ENCODE results near the gene SUFU. TPM values are rescaled to one million over a fixed set of nuclear protein-coding genes. Genes with fewer than 3 reads are reported as not detected.
"Not testable (repeated sequence)": the region's sequence is repeated elsewhere in the genome, so short reads cannot be mapped to it uniquely, and the experiment has no call there.

Gene SUFU
- total and polyA plus RNA-seq, 2 experiments from 2014 or later: 2.8 to 5.6 TPM

DNA sequence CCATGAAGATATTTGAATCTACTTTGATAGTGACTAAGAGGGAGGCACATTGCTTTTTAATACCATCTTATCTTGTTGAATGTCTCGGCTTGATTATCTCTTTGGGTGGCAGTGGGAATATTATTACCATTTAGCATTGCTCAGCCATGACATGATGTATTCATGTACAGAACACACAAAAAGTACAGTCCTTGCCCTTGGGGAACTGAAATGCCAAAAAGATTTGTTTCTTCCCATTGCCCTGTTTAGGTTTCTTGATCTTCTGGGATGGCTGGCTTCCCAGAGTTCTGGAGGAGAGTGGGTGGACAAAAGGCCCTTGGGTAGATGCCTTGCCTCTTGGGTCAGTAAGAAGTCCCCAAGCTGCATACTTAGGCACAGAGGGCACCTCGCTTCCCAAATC lies 23.8 kb downstream of the SUFU start:
- no peaks in the 10 kb centered on the region for H3K9me2 ChIP-seq (ENCODE audit: insufficient read depth)
- H3K27me3 ChIP-seq (ENCODE audit: insufficient read depth): no peaks in the 10 kb centered on the region
- H2AFZ ChIP-seq: no peak overlapping the region
- no peaks in the 10 kb centered on the region; the same call in 1 of the 2 replicates for H4K20me1 ChIP-seq (replicated peaks; ENCODE audit: insufficient read depth)
- H3K27ac ChIP-seq (ENCODE audit: low read depth): no peak overlapping the region
- no peak overlapping the region for H3K27ac Mint-ChIP-seq
- H3K9me3 Mint-ChIP-seq: no peaks in the 10 kb centered on the region
- H3K36me3 ChIP-seq (ENCODE audit: insufficient read depth): no peaks in the 10 kb centered on the region
- no peaks in the 10 kb centered on the region for H3K4me1 ChIP-seq (ENCODE audit: insufficient read depth)
- H3F3A ChIP-seq (replicated peaks; ENCODE audit: low read depth): no peaks in the 10 kb centered on the region
- peaks cover 5% of the 10 kb centered on the region for H3K27me3 Mint-ChIP-seq (ENCODE audit: insufficient read depth, low read depth, poor library complexity)
- ATAC-seq (no peak), DNase-seq (ENCODE audit: low spot score) (no peak)
- no peak overlapping the region for H3K4me3 Mint-ChIP-seq
- H3K36me3 Mint-ChIP-seq (ENCODE audit: low read depth): no peaks in the 10 kb centered on the region
- no peak overlapping the region for H3K4me2 ChIP-seq
- H3K79me2 ChIP-seq (replicated peaks; ENCODE audit: insufficient read depth): no peaks in the 10 kb centered on the region
- TF ChIP-seq ZNF331 (CRISPR knock-in tag; IDR thresholded peaks at IDR 0.05; ENCODE audit: low read depth): no peak
- TF ChIP-seq POLR2AphosphoS5 (IDR thresholded peaks at IDR 0.05; ENCODE audit: low read depth): no peak
- no peaks in the 10 kb centered on the region for H3K4me1 Mint-ChIP-seq
- H3K4me3 ChIP-seq: no peak overlapping the region

DNA sequence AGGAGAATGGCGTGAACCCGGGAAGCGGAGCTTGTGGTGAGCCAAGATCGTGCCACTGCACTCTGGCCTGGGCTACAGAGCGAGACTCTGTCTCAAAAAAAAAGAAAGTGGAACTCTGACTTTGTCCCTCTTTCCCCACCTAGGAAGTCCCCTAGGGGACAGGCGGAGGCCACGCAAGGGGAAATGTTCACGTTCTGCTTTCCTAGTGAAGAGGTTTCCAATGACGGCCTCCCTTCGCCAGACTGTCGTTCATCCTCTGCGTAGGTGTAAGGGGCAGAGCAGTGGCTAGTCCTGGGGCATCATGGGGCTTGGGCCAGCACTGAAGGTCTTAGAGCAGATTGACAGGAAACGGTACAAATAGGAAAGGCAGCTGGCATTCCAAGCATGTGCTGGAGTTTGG lies 30.6 kb downstream of the SUFU start:
- Histone ChIP-seq H3K9me2 (ENCODE audit: insufficient read depth) (no peaks in the 10 kb centered on the region), H3F3A (replicated peaks; ENCODE audit: low read depth) (no peaks in the 10 kb centered on the region), H3K27me3 (ENCODE audit: insufficient read depth) (no peaks in the 10 kb centered on the region), H3K4me1 (ENCODE audit: insufficient read depth) (no peaks in the 10 kb centered on the region), H3K27ac (ENCODE audit: low read depth) (no peak overlapping the region), H3K4me2 (no peak overlapping the region), H2AFZ (no peak overlapping the region), H4K20me1 (replicated peaks; ENCODE audit: insufficient read depth) (no peaks in the 10 kb centered on the region; the same call in 1 of the 2 replicates), H3K79me2 (replicated peaks; ENCODE audit: insufficient read depth) (no peaks in the 10 kb centered on the region), H3K36me3 (ENCODE audit: insufficient read depth) (no peaks in the 10 kb centered on the region), H3K4me3 (no peak overlapping the region)
- TF ChIP-seq, protein P1, sequence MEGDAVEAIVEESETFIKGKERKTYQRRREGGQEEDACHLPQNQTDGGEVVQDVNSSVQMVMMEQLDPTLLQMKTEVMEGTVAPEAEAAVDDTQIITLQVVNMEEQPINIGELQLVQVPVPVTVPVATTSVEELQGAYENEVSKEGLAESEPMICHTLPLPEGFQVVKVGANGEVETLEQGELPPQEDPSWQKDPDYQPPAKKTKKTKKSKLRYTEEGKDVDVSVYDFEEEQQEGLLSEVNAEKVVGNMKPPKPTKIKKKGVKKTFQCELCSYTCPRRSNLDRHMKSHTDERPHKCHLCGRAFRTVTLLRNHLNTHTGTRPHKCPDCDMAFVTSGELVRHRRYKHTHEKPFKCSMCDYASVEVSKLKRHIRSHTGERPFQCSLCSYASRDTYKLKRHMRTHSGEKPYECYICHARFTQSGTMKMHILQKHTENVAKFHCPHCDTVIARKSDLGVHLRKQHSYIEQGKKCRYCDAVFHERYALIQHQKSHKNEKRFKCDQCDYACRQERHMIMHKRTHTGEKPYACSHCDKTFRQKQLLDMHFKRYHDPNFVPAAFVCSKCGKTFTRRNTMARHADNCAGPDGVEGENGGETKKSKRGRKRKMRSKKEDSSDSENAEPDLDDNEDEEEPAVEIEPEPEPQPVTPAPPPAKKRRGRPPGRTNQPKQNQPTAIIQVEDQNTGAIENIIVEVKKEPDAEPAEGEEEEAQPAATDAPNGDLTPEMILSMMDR (conservative IDR thresholded peaks at IDR 0.05; ENCODE audit: low read depth in 2 of 2): no peak
- H3K27me3 Mint-ChIP-seq (ENCODE audit: insufficient read depth, low read depth, poor library complexity): peaks cover 3% of the 10 kb centered on the region
- H3K4me3 Mint-ChIP-seq: no peak overlapping the region
- H3K4me1 Mint-ChIP-seq: no peaks in the 10 kb centered on the region
- DNase-seq (ENCODE audit: low spot score): peak; percentile 17
- no peaks in the 10 kb centered on the region for H3K36me3 Mint-ChIP-seq (ENCODE audit: low read depth)
- no peak for ATAC-seq
- no peak overlapping the region for H3K27ac Mint-ChIP-seq
- no peaks in the 10 kb centered on the region for H3K9me3 Mint-ChIP-seq

DNA sequence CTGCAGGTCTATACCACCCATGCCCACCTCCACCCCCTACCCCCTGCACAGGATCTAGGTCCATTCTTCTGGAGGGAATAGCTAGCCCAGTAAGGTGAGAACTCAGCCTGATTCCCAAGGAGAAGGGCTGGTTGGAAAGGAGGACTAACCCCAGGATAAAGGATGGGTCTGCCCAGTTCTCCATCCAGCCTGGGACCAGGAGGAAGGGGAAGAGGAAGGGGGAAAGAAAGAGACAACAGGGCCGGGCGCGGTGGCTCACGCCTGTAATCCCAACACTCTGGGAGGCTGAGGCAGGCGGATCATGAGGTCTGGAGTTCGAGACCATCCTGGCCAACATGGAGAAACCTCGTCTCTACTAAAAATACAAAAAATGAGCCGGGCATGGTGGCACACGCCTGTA lies 31.2 kb downstream of the SUFU start:
- not testable (repeated sequence) for H3K4me3 Mint-ChIP-seq; H3K36me3 ChIP-seq (ENCODE audit: insufficient read depth); H3K27ac Mint-ChIP-seq; H3K79me2 ChIP-seq (replicated peaks; ENCODE audit: insufficient read depth); H4K20me1 ChIP-seq (replicated peaks; ENCODE audit: insufficient read depth); DNase-seq (ENCODE audit: low spot score); H3K27me3 Mint-ChIP-seq (ENCODE audit: insufficient read depth, low read depth, poor library complexity); H3K27ac ChIP-seq (ENCODE audit: low read depth); H3F3A ChIP-seq (replicated peaks; ENCODE audit: low read depth); H2AFZ ChIP-seq; H3K9me3 Mint-ChIP-seq; H3K4me1 ChIP-seq (ENCODE audit: insufficient read depth); H3K36me3 Mint-ChIP-seq (ENCODE audit: low read depth); H3K4me1 Mint-ChIP-seq; ATAC-seq; H3K9me2 ChIP-seq (ENCODE audit: insufficient read depth); H3K27me3 ChIP-seq (ENCODE audit: insufficient read depth); H3K4me2 ChIP-seq; H3K4me3 ChIP-seq
